Stomach (tissue), 9 donors: Measurements from ENCODE around the gene SH2D7. TPM values are rescaled to one million over a fixed set of nuclear protein-coding genes. Genes with fewer than 3 reads are reported as not detected.

ENCODE experiments used
- DNase-seq, 2 donors: peaks; one replicate each; pipeline versions ENCODE4 v3.0.0 to v3.0.0-alpha.2; 2013 to 2019
- H3K27ac ChIP-seq, 5 donors: fragments of 200-600 bp in 4 of 5; sonication (generic) in 4 of 5; one replicate each; pipeline ENCODE4 v1.5.1; 2013 to 2019; ENCODE audit warnings: mild to moderate bottlenecking in 1 of 5, moderate library complexity in 1 of 5
- H3K27me3 ChIP-seq, 3 donors: fragments of 200-600 bp; sonication (generic); one replicate each; pipeline ENCODE4 v1.5.1; 2017 to 2019; ENCODE audit warnings: mixed run types in 1 of 3
- H3K36me3 ChIP-seq, 4 donors: fragments of 200-600 bp; sonication (generic); 1 replicate in 3 of 4; 2 replicates in 1 of 4; pipeline ENCODE4 v1.5.1; 2016 to 2019
- H3K4me1 ChIP-seq, 4 donors: fragments of 200-600 bp; sonication (generic); one replicate each; pipeline ENCODE4 v1.5.1; 2016 to 2019
- H3K4me3 ChIP-seq, 4 donors: fragments of 200-600 bp; sonication (generic) in 3 of 4; one replicate each; pipeline ENCODE4 v1.5.1; 2016 to 2019; ENCODE audit warnings: mild to moderate bottlenecking in 1 of 4
- H3K9me3 ChIP-seq, 4 donors: fragments of 200-600 bp; sonication (generic); one replicate each; pipeline ENCODE4 v1.5.1; 2016 to 2019
- CTCF ChIP-seq, 7 experiments: fragments of 450-650 bp in 4 of 7; fragments of 200-600 bp in 3 of 7; sonication (generic) in 3 of 7; IDR thresholded peaks; one replicate each; pipeline ENCODE4 v1.5.1; 2016 to 2019; ENCODE audit warnings: antibody characterized with exemption in 7 of 7, control low read depth in 2 of 7, mild to moderate bottlenecking in 1 of 7
- EP300 ChIP-seq: sonication (generic); formaldehyde crosslinking; IDR thresholded peaks from one replicate; pipeline ENCODE4 v1.6.1; 2017; ENCODE audit warnings: antibody characterized with exemption
- POLR2A ChIP-seq, 4 donors: fragments of 450-650 bp; IDR thresholded peaks; one replicate each; pipeline ENCODE4 v1.6.1; 2016; ENCODE audit warnings: antibody characterized with exemption in 4 of 4, control low read depth in 2 of 4, mild to moderate bottlenecking in 1 of 4, moderate library complexity in 1 of 4
- POLR2AphosphoS5 ChIP-seq, 3 donors: sonication (generic); formaldehyde crosslinking; IDR thresholded peaks; one replicate each; pipeline ENCODE4 v1.6.1; 2016; ENCODE audit warnings: antibody characterized with exemption in 3 of 3
- WGBS, 5 donors: extraction: QIAGEN DNeasy Blood & Tissue Kit in 3 of 5; methylation state at CpG; one replicate each; pipeline versions ENCODE4 v1.1.5 to v1.1.7; 2013 to 2018; 5-methylcytosine and 5-hydroxymethylcytosine counted together
- intact Hi-C: fragments of 100-400 bp; cut with DNase I; formaldehyde crosslinking; loops from one replicate; pipeline ENCODE4 v1.15.1; 2023; ENCODE audit warnings: low total_unique reads
- polyA plus RNA-seq, 3 donors: library from polyadenylated mRNA; stranded (reverse); fragments of 200-250 nt; gene quantifications; one replicate each; pipeline ENCODE4 v1.2.3, GENCODE V29; 2013
- total RNA-seq, 5 donors: library from RNA; depleted of rRNA; stranded (reverse); fragments of >200 nt; gene quantifications; one replicate each; pipeline versions ENCODE4 v1.1.0 to v1.2.3, GENCODE V29; 2014 to 2016
- donor health status: healthy with polysubstance abuse.
- donor health status: Bipolar disorder and iron deficiency.
- donor health status: healthy.

SH2D7 gene
- total and polyA plus RNA-seq, 8 donors: 0.29 to 0.45 TPM; not detected in 6

GRCh38 chr15:78087951-78088772 is 4.2 kb upstream of the SH2D7 start:
- Histone ChIP-seq H3K36me3 (no peaks in the 10 kb centered on the region), H3K4me3 (no peak overlapping the region), H3K9me3 (no peaks in the 10 kb centered on the region), H3K27ac (peak overlapping the region in 2 of 5 donors; percentile 20 to 54), H3K4me1 (peaks cover 7 to 50% (median 39%) of the 10 kb centered on the region in 4 donors), H3K27me3 (no peaks in the 10 kb centered on the region)
- no peak for DNase-seq
- intact Hi-C loops: no loop called here
- WGBS, 5 donors: 61 to 70% (median 66%) methylated on average over 12 of the region's 12 CpGs
- TF ChIP-seq CTCF (IDR thresholded peaks at IDR 0.05) (no peak), POLR2A (IDR thresholded peaks at IDR 0.05) (no peak), POLR2AphosphoS5 (IDR thresholded peaks at IDR 0.05) (no peak), EP300 (no peak)

DNA sequence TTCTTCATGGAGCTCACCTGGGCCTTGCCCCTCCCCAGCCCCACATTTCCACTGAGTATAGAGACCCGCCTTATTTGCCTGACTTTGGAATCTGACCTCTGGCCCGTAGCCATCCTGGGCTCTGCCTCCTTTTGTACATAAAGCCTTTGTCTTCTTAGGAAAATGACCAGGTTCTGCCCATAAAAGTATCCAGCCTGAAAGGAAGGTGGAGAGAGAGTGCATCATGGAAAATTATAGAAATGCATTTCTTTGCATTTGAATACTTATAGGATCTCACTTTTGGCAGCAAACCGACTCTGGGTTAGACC is 3.6 kb upstream of the SH2D7 start:
- TF ChIP-seq POLR2A (IDR thresholded peaks at IDR 0.05): no peak
- no peak for TF ChIP-seq EP300
- TF ChIP-seq CTCF (IDR thresholded peaks at IDR 0.05): no peak
- no peak for TF ChIP-seq POLR2AphosphoS5 (IDR thresholded peaks at IDR 0.05)
- intact Hi-C loops: no loop called here
- peak overlapping the region in 2 of 5 donors; percentile 20 to 54 for H3K27ac ChIP-seq

DNA sequence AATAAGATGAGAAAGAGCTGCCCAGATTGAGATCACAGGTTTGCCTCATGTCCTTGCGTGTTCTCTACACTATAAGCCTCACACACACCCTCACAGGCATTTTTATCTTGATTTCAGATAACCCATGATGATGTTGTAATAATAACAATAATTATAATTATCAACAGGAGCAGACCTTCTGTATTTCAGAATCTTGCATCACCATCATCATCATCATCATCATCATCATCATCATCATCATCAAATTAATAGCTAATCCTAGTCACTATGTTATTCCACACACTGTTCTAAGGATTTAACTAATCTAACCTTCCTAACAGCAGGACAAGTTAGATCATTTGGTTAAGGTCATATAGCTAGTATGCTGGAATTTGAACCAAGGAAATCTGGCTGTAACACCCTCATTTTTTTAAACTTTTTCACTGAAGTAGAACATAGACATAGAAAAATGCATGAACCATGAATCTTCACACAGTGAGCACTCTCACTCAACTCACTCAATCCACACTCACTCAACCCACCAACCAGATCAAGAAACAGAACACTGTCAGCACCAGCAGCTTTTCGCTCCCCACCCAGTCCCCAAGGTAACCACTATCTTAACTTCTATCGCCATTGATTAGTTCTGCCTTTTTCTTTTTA is 1.8 kb upstream of the SH2D7 start:
- H3K36me3 ChIP-seq: no peaks in the 10 kb centered on the region
- no peaks in the 10 kb centered on the region for H3K27me3 ChIP-seq
- H3K9me3 ChIP-seq: no peaks in the 10 kb centered on the region
- no peak overlapping the region for H3K4me3 ChIP-seq
- no peak overlapping the region for H3K27ac ChIP-seq
- TF ChIP-seq CTCF (IDR thresholded peaks at IDR 0.05) (no peak), POLR2AphosphoS5 (IDR thresholded peaks at IDR 0.05) (no peak), EP300 (no peak)
- intact Hi-C loops: no loop called here
- 83 to 97% (median 91%) methylated on average over 3 of the region's 3 CpGs for WGBS, 5 donors
- DNase-seq: no peak
- H3K4me1 ChIP-seq: peaks cover 3 to 41% (median 34%) of the 10 kb centered on the region in 4 donors

More for the DNA sequence above, 3.6 kb upstream of the SH2D7 start:
- H3K4me3 ChIP-seq: no peak overlapping the region
- no peaks in the 10 kb centered on the region for H3K36me3 ChIP-seq
- no peaks in the 10 kb centered on the region for H3K27me3 ChIP-seq
- whole genome bisulfite sequencing, 5 donors: 39 to 64% (median 43%) methylated on average over 3 of the region's 3 CpGs
- peak in 1 of 2 donors; percentile 67 for DNase-seq
- H3K9me3 ChIP-seq: no peaks in the 10 kb centered on the region
- H3K4me1 ChIP-seq: peaks cover 9 to 50% (median 40%) of the 10 kb centered on the region in 4 donors

GRCh38 chr15:78093242-78094020 is 1.1 kb downstream of the SH2D7 start:
- WGBS, 5 donors: 43 to 59% (median 46%) methylated on average over 5 of the region's 5 CpGs
- H3K4me3 ChIP-seq: no peak overlapping the region
- intact Hi-C loops: no loop called here
- H3K36me3 ChIP-seq: no peaks in the 10 kb centered on the region
- H3K9me3 ChIP-seq: no peaks in the 10 kb centered on the region
- H3K4me1 ChIP-seq: peaks cover 3 to 32% (median 25%) of the 10 kb centered on the region in 4 donors
- H3K27ac ChIP-seq: peak overlapping the region in 1 of 5 donors; percentile 36
- peak in 1 of 2 donors; percentile 78 for DNase-seq
- TF ChIP-seq EP300: no peak
- TF ChIP-seq POLR2AphosphoS5 (IDR thresholded peaks at IDR 0.05): peak in 2 of 3 donors; percentile 42 to 68
- H3K27me3 ChIP-seq: no peaks in the 10 kb centered on the region
